Natural killer cell treated with Interleukin-12 subunit alpha and Interleukin-12 subunit beta and Interleukin-15 and Interleukin-18, amount 100 ng/mL, for 72 hours (primary cell): ENCODE measurements around the gene VPS39. TPM values are rescaled to one million over a fixed set of nuclear protein-coding genes. Genes with fewer than 3 reads are reported as not detected.
A peak's percentile ranks its signal among the peaks of the same experiment; 100 is the strongest.

Source experiments
- ATAC-seq, 2 donors: fragments of 150-1000 bp; cut with Tn5 transposase in 1 of 2; sonication (Bioruptor Pico), chemical (Tn5 transposase) in 1 of 2; 2 replicates each; pipeline ENCODE4 v1.10.0; 2021
- DNase-seq: peaks from one replicate; pipeline ENCODE4 v3.0.0; 2022; ENCODE audit warnings: low spot score
- H3K27ac Mint-ChIP-seq, 2 donors: 1 replicate in 1 of 2; 2 replicates in 1 of 2; pipeline ENCODE4 v1.8.0; 2022; ENCODE audit warnings: mixed read lengths in 2 of 2, mild to moderate bottlenecking in 1 of 2, moderate library complexity in 1 of 2
- H3K27me3 Mint-ChIP-seq, 2 donors: 1 replicate in 1 of 2; 2 replicates in 1 of 2; pipeline ENCODE4 v1.8.0; 2022; ENCODE audit warnings: mixed read lengths in 2 of 2
- H3K36me3 Mint-ChIP-seq: one replicate; pipeline ENCODE4 v1.8.0; 2022; ENCODE audit warnings: mixed read lengths
- H3K4me1 Mint-ChIP-seq, 2 donors: 1 replicate in 1 of 2; 2 replicates in 1 of 2; pipeline ENCODE4 v1.8.0; 2022; ENCODE audit warnings: low read depth in 2 of 2, mixed read lengths in 2 of 2, mild to moderate bottlenecking in 1 of 2
- H3K4me3 Mint-ChIP-seq: one replicate; pipeline ENCODE4 v1.8.0; 2022; ENCODE audit warnings: mixed read lengths
- H3K9me3 Mint-ChIP-seq: 2 replicates; pipeline ENCODE4 v1.8.0; 2022; ENCODE audit warnings: mixed read lengths
- total RNA-seq, 2 donors: library from RNA; stranded (reverse); gene quantifications; one replicate each; pipeline ENCODE4 v1.2.3, GENCODE V29; 2022

VPS39 gene
- total RNA-seq, 2 donors from 2014 or later: 66.2 to 84.6 TPM

- Mint-ChIP-seq H3K27ac (no peak overlapping the region), H3K27me3 (no peaks in the 10 kb centered on the region), H3K36me3 (peaks cover 29% of the 10 kb centered on the region)
Measured at GRCh38 chr15:42217568-42217967, 9.5 kb upstream of the VPS39 start.

GRCh38 chr15:42215913-42216829 lies 8.1 kb upstream of the VPS39 start:
- no peaks in the 10 kb centered on the region for H3K9me3 Mint-ChIP-seq
- H3K27ac Mint-ChIP-seq: peak overlapping the region in 1 of 2 donors; percentile 4
- peaks cover 0 to 3% of the 10 kb centered on the region in 2 donors for H3K4me1 Mint-ChIP-seq
- ATAC-seq: no peak
- peaks cover 40% of the 10 kb centered on the region for H3K36me3 Mint-ChIP-seq
- DNase-seq: no peak
- no peak overlapping the region for H3K4me3 Mint-ChIP-seq
- H3K27me3 Mint-ChIP-seq: no peaks in the 10 kb centered on the region

More at GRCh38 chr15:42217568-42217967, 9.5 kb upstream of the VPS39 start:
- peaks cover 0 to 3% of the 10 kb centered on the region in 2 donors for H3K4me1 Mint-ChIP-seq
- ATAC-seq: no peak
- no peak overlapping the region for H3K4me3 Mint-ChIP-seq
- no peaks in the 10 kb centered on the region for H3K9me3 Mint-ChIP-seq
- DNase-seq: no peak

DNA sequence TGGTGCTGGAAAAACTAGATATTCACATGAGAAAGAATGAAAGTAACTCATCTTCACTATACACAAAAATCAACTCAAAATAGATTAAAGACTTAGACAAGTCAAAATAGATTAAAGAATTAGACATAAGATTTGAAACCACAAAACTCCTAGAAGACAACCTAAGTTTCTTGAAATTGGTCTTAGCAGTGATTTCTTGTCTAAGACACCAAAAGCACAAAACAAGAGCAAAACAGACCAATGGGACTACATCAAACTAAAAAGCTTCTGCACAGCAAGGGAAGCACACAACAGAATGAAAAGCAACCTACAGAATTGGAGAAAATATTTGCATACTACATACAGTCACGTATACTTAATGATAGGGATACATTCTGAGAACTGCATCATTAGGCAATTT lies 6.5 kb upstream of the VPS39 start:
- Mint-ChIP-seq H3K9me3 (no peaks in the 10 kb centered on the region), H3K27ac (no peak overlapping the region), H3K36me3 (peaks cover 42% of the 10 kb centered on the region), H3K4me3 (no peak overlapping the region), H3K4me1 (peaks cover 0 to 3% of the 10 kb centered on the region in 2 donors), H3K27me3 (no peaks in the 10 kb centered on the region)
- DNase-seq: no peak
- ATAC-seq: no peak

DNA sequence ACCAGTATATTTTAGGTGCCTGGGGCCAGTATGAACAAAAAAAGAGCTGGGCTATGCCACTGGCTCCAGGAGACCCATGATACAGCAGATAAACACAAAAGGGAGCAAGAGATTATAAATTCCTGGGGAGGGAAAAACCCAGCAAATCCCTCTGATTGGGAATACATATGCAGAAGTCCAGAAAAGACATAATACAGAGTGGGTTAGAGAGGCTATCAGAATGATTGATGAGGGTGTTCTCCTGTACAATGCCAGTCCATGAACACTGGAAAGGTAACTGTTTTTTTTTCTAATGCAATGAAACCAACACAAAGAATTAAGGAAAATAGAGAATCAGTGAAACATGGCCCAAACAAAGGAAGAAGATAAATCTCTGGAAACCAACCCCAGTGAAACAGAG lies 5.4 kb upstream of the VPS39 start:
- Mint-ChIP-seq H3K27ac (no peak overlapping the region), H3K27me3 (no peaks in the 10 kb centered on the region)

GRCh38 chr15:42210696-42211095 lies 2.6 kb upstream of the VPS39 start:
- Mint-ChIP-seq H3K4me3 (no peak overlapping the region), H3K27me3 (no peaks in the 10 kb centered on the region), H3K36me3 (peaks cover 20% of the 10 kb centered on the region), H3K27ac (no peak overlapping the region), H3K9me3 (no peaks in the 10 kb centered on the region), H3K4me1 (peaks cover 23 to 24% of the 10 kb centered on the region in 2 donors)
- DNase-seq (no peak), ATAC-seq (no peak)

More for the DNA sequence above, 5.4 kb upstream of the VPS39 start:
- no peak overlapping the region for H3K4me3 Mint-ChIP-seq
- no peak for ATAC-seq
- no peaks in the 10 kb centered on the region for H3K9me3 Mint-ChIP-seq
- no peak for DNase-seq
- peaks cover under 1 to 3% of the 10 kb centered on the region in 2 donors for H3K4me1 Mint-ChIP-seq
- H3K36me3 Mint-ChIP-seq: peaks cover 31% of the 10 kb centered on the region

DNA sequence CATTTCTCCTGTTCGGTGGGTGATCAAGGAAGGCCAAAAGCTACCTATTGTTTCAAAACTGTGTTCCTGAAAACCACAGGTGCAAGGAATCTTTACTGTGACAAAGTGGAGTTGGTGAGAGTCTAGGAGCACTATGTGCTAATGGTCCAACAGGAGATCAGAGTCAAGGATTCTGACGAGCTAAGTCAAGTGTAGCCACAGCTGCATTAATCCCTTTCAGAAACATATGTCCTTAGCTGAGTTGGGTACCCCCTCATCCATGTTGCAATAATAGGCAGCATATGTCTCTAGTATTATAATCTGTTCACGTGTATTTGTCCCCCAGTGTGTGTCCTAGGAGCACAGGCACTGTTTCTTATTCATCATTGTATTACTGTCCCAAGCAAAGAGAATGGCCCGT lies 1.7 kb downstream of the VPS39 start:
- Mint-ChIP-seq H3K27me3 (no peaks in the 10 kb centered on the region), H3K4me3 (peak overlapping the region; percentile 93), H3K36me3 (peaks cover 4% of the 10 kb centered on the region), H3K27ac (peak overlapping the region; percentile 83 to 96), H3K9me3 (no peaks in the 10 kb centered on the region), H3K4me1 (peaks cover 29 to 30% of the 10 kb centered on the region in 2 donors)
- DNase-seq: no peak
- no peak for ATAC-seq

DNA sequence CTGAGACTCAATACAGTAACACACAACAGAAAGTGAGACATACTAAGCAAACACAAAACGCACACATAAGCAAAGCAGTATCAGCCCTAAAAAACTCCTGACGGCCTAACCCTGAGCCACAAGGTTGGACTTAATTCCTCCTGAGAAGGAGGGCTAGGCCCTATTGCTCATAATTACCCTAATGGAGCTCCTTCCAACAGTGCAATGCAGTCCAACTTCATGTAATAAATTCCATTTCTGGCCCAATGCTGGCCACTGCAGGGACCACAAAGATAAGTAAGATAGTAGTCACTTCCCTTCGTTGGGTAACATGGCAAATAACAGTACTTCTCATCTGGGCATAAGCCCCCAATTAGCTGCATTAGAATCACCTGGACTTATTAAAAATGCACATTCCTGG lies 4.2 kb downstream of the VPS39 start:
- no peaks in the 10 kb centered on the region for H3K36me3 Mint-ChIP-seq
- H3K4me3 Mint-ChIP-seq: no peak overlapping the region
- no peaks in the 10 kb centered on the region for H3K9me3 Mint-ChIP-seq
- H3K27ac Mint-ChIP-seq: no peak overlapping the region
- ATAC-seq: no peak
- no peak for DNase-seq
- no peaks in the 10 kb centered on the region for H3K27me3 Mint-ChIP-seq
- peaks cover 29 to 36% of the 10 kb centered on the region in 2 donors for H3K4me1 Mint-ChIP-seq

GRCh38 chr15:42202653-42203052 lies 5.5 kb downstream of the VPS39 start:
- DNase-seq (no peak), ATAC-seq (no peak)
- no peaks in the 10 kb centered on the region for H3K36me3 Mint-ChIP-seq
- H3K4me1 Mint-ChIP-seq: peaks cover 24 to 33% of the 10 kb centered on the region in 2 donors
- H3K27ac Mint-ChIP-seq: peak overlapping the region in 1 of 2 donors; percentile 4
- no peaks in the 10 kb centered on the region for H3K9me3 Mint-ChIP-seq
- no peak overlapping the region for H3K4me3 Mint-ChIP-seq
- no peaks in the 10 kb centered on the region for H3K27me3 Mint-ChIP-seq

DNA sequence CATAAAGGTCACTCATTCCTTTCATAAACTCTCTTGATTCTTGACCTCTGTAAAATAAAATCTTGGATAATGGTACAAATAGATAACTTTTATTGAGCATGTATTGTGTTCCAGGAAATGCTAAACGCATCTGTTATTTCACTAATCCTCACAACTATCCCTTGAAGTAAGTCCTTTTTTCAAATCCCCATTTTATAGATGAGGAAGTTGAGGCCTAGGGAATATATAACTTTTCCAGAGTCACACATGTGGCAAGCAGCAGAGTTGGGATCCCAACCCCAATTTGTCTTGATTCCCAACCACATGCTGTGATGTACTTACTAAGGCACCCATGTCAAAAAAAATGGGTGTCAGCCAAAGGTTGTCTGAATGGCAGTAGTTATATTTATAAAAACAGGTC lies 6.3 kb downstream of the VPS39 start:
- Mint-ChIP-seq H3K4me1 (peaks cover 17 to 25% of the 10 kb centered on the region in 2 donors), H3K36me3 (peaks cover 2% of the 10 kb centered on the region), H3K27me3 (no peaks in the 10 kb centered on the region), H3K4me3 (no peak overlapping the region), H3K9me3 (no peaks in the 10 kb centered on the region), H3K27ac (no peak overlapping the region)
- no peak for DNase-seq
- no peak for ATAC-seq

DNA sequence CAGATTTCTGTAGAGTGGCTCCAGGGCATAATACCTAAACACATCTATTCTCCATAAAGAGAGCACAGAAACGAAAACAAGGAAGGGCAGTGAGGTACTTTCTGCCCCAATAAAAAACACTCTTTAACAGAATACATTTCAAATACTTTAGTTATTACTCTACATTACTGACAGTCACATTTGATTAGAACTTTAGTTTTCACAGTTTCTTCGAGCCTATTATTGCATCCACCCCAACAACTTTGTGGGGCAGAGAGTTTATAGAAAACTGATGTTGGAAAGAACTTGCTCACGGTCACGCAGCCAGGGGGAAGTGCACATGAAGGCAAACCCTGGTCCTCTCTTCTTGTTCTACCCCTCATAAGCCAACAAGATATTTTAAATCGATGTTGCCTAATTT lies 9.0 kb downstream of the VPS39 start:
- Mint-ChIP-seq H3K27me3 (no peaks in the 10 kb centered on the region), H3K4me3 (no peak overlapping the region), H3K4me1 (peaks cover 4 to 20% of the 10 kb centered on the region in 2 donors), H3K9me3 (no peaks in the 10 kb centered on the region), H3K27ac (no peak overlapping the region), H3K36me3 (peaks cover 14% of the 10 kb centered on the region)
- ATAC-seq: no peak
- DNase-seq: no peak

GRCh38 chr15:42198516-42198915 lies 9.6 kb downstream of the VPS39 start:
- H3K27ac Mint-ChIP-seq: no peak overlapping the region
- DNase-seq (no peak), ATAC-seq (no peak)
- H3K9me3 Mint-ChIP-seq: no peaks in the 10 kb centered on the region
- H3K36me3 Mint-ChIP-seq: peaks cover 14% of the 10 kb centered on the region
- H3K4me3 Mint-ChIP-seq: no peak overlapping the region
- H3K27me3 Mint-ChIP-seq: no peaks in the 10 kb centered on the region
- peaks cover 8 to 17% of the 10 kb centered on the region in 2 donors for H3K4me1 Mint-ChIP-seq

GRCh38 chr15:42194513-42194912 lies 13.6 kb downstream of the VPS39 start:
- peaks cover 29% of the 10 kb centered on the region for H3K36me3 Mint-ChIP-seq
- H3K9me3 Mint-ChIP-seq: no peaks in the 10 kb centered on the region
- peak; percentile 56 to 68 for ATAC-seq
- H3K27ac Mint-ChIP-seq: no peak overlapping the region
- H3K4me3 Mint-ChIP-seq: no peak overlapping the region
- peaks cover 10 to 17% of the 10 kb centered on the region in 2 donors for H3K4me1 Mint-ChIP-seq
- no peaks in the 10 kb centered on the region for H3K27me3 Mint-ChIP-seq
- DNase-seq: no peak

DNA sequence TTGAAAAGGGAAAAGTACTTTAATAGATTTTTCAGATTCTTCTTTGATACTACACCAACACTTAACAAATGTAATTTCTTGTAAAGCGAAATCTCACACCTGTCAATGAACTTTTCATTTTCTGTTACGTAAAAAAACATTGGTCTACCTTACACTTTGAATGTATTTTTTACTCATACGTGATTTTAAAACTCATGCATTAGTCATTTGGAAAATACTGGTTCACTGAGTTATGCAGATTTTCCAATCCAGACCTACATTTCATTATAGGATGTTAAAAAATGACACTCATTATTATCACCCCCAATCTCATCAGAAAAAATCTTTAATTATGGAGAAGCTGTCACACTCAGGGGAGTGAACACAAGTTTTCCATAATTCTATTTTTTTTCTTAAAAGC lies 14.7 kb downstream of the VPS39 start:
- Mint-ChIP-seq H3K4me3 (no peak overlapping the region), H3K4me1 (peaks cover 10 to 17% of the 10 kb centered on the region in 2 donors), H3K9me3 (no peaks in the 10 kb centered on the region), H3K27me3 (no peaks in the 10 kb centered on the region), H3K27ac (no peak overlapping the region), H3K36me3 (peaks cover 29% of the 10 kb centered on the region)
- DNase-seq: no peak
- no peak for ATAC-seq

- no peaks in the 10 kb centered on the region for H3K27me3 Mint-ChIP-seq
- no peak overlapping the region for H3K4me3 Mint-ChIP-seq
- H3K9me3 Mint-ChIP-seq: no peaks in the 10 kb centered on the region
- H3K4me1 Mint-ChIP-seq: peaks cover 10 to 17% of the 10 kb centered on the region in 2 donors
- H3K27ac Mint-ChIP-seq: no peak overlapping the region
- peaks cover 27% of the 10 kb centered on the region for H3K36me3 Mint-ChIP-seq
- no peak for DNase-seq
- ATAC-seq: no peak
Measured at GRCh38 chr15:42191610-42192346, 16.3 kb downstream of the VPS39 start.
